Motor neuron (in vitro differentiated cells): ENCODE results near the gene SLC2A9. TPM values are rescaled to one million over a fixed set of nuclear protein-coding genes. Genes with fewer than 3 reads are reported as not detected.
"Not testable (repeated sequence)": the region's sequence is repeated elsewhere in the genome, so short reads cannot be mapped to it uniquely, and the experiment has no call there.

Experiments
- ATAC-seq, 8 experiments: fragments of 200-7000 bp; cut with Tn5 transposase; replicated peaks in 6 of 8; 2 replicates each; pipeline ENCODE4 v1.8.0; 2021; ENCODE audit warnings: mild to moderate bottlenecking in 8 of 8, moderate library complexity in 8 of 8
- H3K27ac ChIP-seq, 2 donors: fragments of 250-450 bp; sonication (Bioruptor Pico); 2 replicates each; pipeline ENCODE4 v1.9.0; 2021; ENCODE audit warnings: antibody characterized with exemption in 2 of 2, mild to moderate bottlenecking in 2 of 2, moderate library complexity in 1 of 2
- H3K4me1 ChIP-seq, 2 donors: fragments of 250-450 bp; sonication (Bioruptor Pico); replicated peaks in 1 of 2; 2 replicates each; pipeline ENCODE4 v1.6.1; 2021; ENCODE audit warnings: antibody characterized with exemption in 2 of 2, mild to moderate bottlenecking in 2 of 2, moderate library complexity in 1 of 2
- H3K4me3 ChIP-seq, 5 donors: fragments of 250-450 bp; sonication (Bioruptor Pico); 2 replicates each; pipeline ENCODE4 v1.9.0; 2021; ENCODE audit warnings: antibody characterized with exemption in 5 of 5, mild to moderate bottlenecking in 5 of 5, moderate library complexity in 4 of 5
- WGBS, 10 experiments: fragments of 450-650 bp; shearing (Covaris generic); methylation state at CpG; one replicate each; pipeline ENCODE4 v1.0.0; 2022; 5-methylcytosine and 5-hydroxymethylcytosine counted together
- in situ Hi-C, 9 experiments: fragments of 400-800 bp; cut with MboI; loops; one replicate each; pipeline ENCODE4 v1.15.0; 2021; ENCODE audit warnings: low sequenced_read_pairs in 9 of 9, low pct_unique_long_range_greater_than_20kb in 2 of 9; ENCODE audit not compliant: unreplicated experiment in 9 of 9
- total RNA-seq, 8 experiments: library from RNA; unstranded; fragments of 300-600 nt; gene quantifications; 2 replicates each; pipeline versions ENCODE4 v1.2.3 to v1.2.4, GENCODE V29; 2022

Gene SLC2A9
- total RNA-seq, 8 experiments from 2014 or later: 0.21 to 4.4 (median 1.3) TPM

DNA sequence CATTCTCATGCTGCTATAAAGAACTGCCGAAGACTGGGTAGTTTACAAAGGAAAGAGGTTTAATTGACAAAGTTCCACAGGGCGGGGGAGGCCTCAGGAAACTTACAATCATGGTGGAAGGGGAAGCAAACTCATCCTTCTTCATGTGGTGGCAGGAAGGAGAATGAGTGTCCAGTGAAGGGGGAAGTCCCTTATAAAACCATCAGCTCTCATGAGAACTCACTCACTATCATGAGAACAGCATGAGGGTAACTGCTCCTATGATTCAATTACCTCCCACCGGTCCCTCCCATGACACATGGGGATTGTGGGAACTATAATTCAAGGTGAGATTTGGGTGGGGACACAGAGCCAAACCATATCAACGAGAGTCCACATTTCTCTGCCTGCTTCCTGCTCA, 120.7 kb downstream of the SLC2A9 start:
- WGBS, 10 experiments: 20 to 100% (median 90%) methylated on average over 1 to 4 of the region's 4 CpGs; no CpG with 5 or more reads in 3 of the 10 experiments
- H3K4me3 ChIP-seq, ATAC-seq, H3K27ac ChIP-seq: not testable (repeated sequence)
- in situ Hi-C loops: loop anchor here in 1 of 9 experiments (25.0 kb wide), 1 partner anchor 112 kb away; the partner anchor contains the start of gene SLC2A9
- peaks cover 8 to 16% of the 10 kb centered on the region in 2 donors for H3K4me1 ChIP-seq

DNA sequence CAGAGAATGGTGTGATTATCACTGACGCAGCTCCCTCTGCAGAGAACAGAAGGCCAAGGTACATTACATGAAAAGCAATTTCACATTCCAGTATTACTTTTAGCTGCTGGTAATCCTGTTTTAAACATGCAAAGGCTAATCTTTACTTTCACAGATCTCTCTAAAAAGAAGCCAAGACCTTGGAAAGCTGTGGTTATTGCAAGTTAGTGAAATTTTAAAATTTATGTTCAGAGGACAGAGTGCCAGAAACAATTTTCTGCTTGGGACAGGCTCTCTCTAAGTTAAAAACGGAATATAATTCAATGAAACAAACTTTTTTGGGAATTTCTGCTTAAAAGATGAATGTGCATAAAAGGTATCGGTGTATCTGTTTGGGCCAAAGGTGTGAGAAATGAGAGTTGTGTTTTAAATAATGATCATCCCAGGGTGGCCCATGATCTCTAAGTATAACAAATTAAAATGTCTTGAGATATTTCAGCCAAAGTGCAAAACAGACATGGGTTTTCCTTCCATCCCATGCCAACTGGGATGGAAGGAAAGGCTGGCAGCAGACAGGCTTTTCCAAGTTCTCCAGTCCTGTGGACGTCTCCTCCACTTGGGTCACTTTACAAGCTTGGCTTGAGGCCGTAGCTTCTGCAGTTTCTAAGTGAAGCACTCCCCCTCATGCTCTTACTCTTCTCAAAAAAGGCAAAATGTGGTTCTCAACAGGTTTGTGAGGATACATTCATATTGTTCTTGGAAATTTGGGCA, 121.8 kb downstream of the SLC2A9 start:
- H3K27ac ChIP-seq: no peak overlapping the region
- H3K4me1 ChIP-seq: peaks cover 8 to 16% of the 10 kb centered on the region in 2 donors
- 33 to 87% (median 67%) methylated on average over 2 to 5 of the region's 5 CpGs for WGBS, 10 experiments
- H3K4me3 ChIP-seq: no peak overlapping the region
- ATAC-seq: peak in 1 of 8 experiments; percentile 2
- in situ Hi-C loops: loop anchor here in 1 of 9 experiments (10.0 to 25.0 kb wide), 2 partner anchors 113 to 135 kb away; partner anchors contain the start of gene SLC2A9

DNA sequence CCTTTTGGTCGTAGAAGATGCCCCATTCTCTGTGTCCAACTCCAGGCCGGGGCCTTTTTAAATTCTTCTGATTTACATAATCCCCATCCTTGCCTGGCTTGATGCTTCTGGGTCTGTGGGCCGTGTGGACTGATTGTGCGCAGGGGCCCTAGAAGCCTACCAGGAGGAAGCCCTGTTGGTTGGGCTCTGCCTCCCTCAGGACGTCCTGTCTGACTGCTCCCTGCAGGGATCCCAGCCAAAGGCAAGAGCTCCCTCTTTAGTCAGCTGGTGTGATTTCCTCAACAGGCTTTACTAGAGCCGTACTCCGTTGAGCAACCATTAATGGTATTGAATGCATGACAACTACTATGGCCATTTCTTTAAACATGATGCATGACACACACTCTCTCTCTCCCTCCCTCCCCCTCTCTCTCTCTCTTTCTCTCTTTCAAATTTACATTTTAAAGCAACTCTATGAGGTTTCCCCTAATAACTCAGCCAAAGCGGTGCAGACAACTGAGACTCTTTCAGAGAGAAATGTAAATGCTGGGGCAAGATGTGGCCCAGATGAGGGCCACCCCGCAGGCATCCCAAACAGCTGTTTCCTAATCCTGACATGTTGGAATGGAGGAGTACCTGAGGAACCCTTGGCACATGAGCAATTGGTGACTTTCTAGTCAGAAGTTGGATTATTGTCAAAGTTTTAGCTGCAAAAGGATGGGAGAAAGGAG, 122.5 kb downstream of the SLC2A9 start:
- Histone ChIP-seq H3K4me1 (peaks cover 8 to 16% of the 10 kb centered on the region in 2 donors), H3K27ac (no peak overlapping the region), H3K4me3 (no peak overlapping the region)
- ATAC-seq: peak; percentile 82 to 99 (median 97)
- WGBS, 10 experiments: 0 to 39% (median 26%) methylated on average over 1 to 7 of the region's 9 CpGs; no CpG with 5 or more reads in 3 of the 10 experiments
- in situ Hi-C loops: loop anchor here in 1 of 9 experiments (10.0 kb wide), 1 partner anchor 134 kb away; no protein-coding TSS in a partner anchor

DNA sequence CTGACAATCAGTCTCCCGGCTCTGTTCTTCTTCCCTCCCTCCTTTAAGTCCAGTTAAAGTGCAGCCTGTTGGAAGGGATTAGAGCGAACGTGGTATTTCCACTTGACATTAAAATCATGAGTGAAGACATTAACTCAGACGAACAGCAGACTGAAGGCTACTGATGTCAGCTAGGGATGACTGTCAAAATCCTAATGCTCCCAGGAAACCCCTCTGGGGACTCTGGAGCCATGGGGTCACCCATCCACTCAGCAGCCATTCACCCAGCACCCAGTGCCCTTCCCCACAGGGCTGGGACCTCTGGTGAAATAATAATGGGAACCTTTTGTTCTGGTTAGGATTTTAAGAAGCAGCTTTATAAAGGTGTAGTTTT, 126.0 kb downstream of the SLC2A9 start:
- in situ Hi-C loops: loop anchor here in 1 of 9 experiments (10.0 kb wide), 1 partner anchor 131 kb away; no protein-coding TSS in a partner anchor
- Histone ChIP-seq H3K27ac (no peak overlapping the region), H3K4me3 (no peak overlapping the region), H3K4me1 (peaks cover 3 to 7% of the 10 kb centered on the region in 2 donors)
- ATAC-seq: no peak
- 9 to 67% (median 45%) methylated on average over 1 to 4 of the region's 4 CpGs; no CpG with 5 or more reads in 3 of the 10 experiments for WGBS, 10 experiments

DNA sequence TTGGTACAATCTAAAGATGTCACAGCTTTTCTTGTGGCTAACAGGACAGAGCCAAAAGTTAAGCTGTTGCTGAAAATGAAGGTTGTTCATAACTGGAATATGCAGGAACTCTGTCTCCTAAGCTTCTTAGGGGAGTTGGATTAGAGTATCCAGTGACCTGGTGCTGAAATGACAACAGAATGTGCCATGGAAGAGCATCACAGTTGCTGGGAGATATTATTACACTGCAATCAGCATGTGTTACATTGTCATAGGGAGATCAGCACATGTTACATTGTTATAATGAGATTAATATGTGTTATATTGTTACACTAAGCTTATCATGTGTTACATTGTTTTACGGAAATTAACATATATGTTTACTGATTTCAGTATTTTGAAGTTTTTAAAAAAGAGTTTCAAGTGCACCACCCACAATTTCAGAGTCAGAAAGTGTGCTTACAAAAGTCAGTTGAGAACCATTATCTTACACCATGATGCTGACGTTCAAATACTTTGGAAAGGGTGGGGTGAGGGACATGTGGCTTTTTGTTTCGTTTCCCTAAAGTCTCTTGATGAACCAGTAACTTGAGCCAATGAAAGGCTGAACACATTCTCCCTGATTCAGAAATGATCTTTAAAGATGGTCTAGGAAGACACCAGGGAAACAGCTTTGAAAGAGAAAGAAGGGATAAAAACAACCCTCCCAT, 126.5 kb downstream of the SLC2A9 start:
- WGBS, 10 experiments: 0 to 78% (median 68%) methylated on average over 1 to 3 of the region's 3 CpGs

DNA sequence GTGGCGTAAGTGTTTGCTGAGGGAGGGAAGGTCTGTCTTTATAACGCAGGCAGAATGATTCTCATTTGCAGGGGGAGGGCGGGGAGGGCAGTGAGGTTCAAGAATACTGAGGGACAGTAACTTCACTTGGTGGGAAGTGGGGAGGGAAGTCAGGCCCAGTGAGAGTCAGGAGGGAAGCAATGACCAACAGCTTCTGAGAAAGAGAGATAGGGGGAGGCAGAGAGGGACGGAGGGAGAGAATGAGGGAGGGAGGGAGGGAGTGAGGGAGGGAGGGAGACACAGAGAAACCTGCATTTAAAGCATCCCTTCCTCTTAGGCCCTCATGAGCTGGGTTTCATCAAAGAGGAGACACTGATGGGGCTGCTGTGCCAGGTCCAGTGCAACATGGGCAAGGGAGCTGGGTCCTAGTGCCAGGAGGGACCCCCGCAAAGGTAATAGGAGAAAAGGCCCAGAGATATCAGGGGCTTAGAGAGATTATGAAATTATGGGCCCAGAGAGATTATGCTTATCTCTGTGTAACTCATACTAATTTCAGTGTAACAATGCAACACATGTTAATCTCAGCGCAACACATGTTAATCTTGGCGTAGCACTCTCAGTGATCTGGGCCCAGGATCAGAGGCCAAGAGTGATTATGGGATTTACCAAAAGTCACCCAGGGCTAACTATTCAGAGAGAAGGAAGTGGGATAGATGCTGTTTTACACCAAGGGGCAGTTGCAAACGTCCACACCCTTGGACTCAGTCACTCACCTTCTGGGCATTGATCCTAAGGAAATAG, 127.8 kb downstream of the SLC2A9 start:
- Histone ChIP-seq H3K4me3 (no peak overlapping the region), H3K4me1 (peaks cover 3% of the 10 kb centered on the region in 2 donors), H3K27ac (no peak overlapping the region)
- 21 to 100% (median 88%) methylated on average over 1 to 4 of the region's 8 CpGs; no CpG with 5 or more reads in 4 of the 10 experiments for WGBS, 10 experiments
- in situ Hi-C loops: loop anchor here in 1 of 9 experiments (10.0 kb wide), 1 partner anchor 129 kb away; no protein-coding TSS in a partner anchor
- no peak for ATAC-seq

More for the DNA sequence above, 126.5 kb downstream of the SLC2A9 start:
- H3K27ac ChIP-seq: no peak overlapping the region
- H3K4me3 ChIP-seq: no peak overlapping the region
- in situ Hi-C loops: loop anchor here in 1 of 9 experiments (10.0 kb wide), 1 partner anchor 130 kb away; no protein-coding TSS in a partner anchor
- H3K4me1 ChIP-seq: peaks cover 3 to 7% of the 10 kb centered on the region in 2 donors
- peak in 3 of 8 experiments; percentile 26 to 66 (median 33) for ATAC-seq

DNA sequence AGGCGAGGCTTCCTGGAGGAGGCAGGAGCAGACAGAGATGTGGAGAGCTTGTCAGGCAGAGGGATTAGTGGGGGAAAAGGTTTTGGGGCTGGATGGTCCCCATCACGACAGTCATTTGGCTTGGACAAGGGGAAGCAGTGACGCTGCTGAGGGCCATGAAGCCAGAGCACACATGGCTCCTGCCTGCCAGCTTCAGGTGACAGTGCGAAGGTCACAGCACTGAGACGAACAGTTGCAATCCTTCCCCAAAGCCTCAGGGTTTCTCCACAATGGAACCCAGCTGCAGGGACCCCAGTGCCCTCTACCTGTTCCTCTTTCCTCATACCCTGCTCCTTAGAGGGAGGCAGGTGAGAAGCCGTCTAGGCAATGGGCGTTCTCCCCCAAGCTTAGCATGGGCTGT, 129.6 kb downstream of the SLC2A9 start:
- in situ Hi-C loops: loop anchor here in 1 of 9 experiments (10.0 kb wide), 1 partner anchor 127 kb away; no protein-coding TSS in a partner anchor

DNA sequence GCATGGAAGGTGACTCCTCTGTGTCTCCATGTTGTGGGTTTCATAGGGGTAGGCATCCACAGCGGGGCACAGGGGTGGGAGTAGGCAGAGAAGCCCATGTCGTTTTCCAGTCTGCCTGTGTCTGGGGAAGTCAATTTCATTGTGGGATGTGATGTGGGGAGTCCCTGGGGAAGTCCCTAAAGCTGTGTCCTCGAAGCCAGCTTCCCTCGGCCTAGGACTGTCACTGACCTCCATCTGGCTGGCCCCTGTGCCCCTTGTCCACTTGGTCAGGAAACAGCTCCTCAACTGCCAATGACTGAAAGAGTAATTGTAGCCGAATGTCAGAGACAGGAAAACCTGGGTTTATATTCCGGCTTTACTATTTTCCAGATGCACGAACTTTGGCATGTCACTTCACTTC, 130.2 kb downstream of the SLC2A9 start:
- no peaks in the 10 kb centered on the region for H3K4me1 ChIP-seq
- whole genome bisulfite sequencing, 10 experiments: 0 to 100% (median 81%) methylated on average over 1 to 4 of the region's 7 CpGs; no CpG with 5 or more reads in 2 of the 10 experiments
- no peak for ATAC-seq
- in situ Hi-C loops: loop anchor here in 1 of 9 experiments (10.0 kb wide), 1 partner anchor 126 kb away; no protein-coding TSS in a partner anchor
- H3K27ac ChIP-seq: no peak overlapping the region
- H3K4me3 ChIP-seq: no peak overlapping the region

More for the DNA sequence above, 129.6 kb downstream of the SLC2A9 start:
- no peak for ATAC-seq
- 52 to 93% (median 60%) methylated on average over 1 to 3 of the region's 7 CpGs; no CpG with 5 or more reads in 5 of the 10 experiments for WGBS, 10 experiments
- Histone ChIP-seq H3K27ac (no peak overlapping the region), H3K4me3 (no peak overlapping the region), H3K4me1 (no peaks in the 10 kb centered on the region)

DNA sequence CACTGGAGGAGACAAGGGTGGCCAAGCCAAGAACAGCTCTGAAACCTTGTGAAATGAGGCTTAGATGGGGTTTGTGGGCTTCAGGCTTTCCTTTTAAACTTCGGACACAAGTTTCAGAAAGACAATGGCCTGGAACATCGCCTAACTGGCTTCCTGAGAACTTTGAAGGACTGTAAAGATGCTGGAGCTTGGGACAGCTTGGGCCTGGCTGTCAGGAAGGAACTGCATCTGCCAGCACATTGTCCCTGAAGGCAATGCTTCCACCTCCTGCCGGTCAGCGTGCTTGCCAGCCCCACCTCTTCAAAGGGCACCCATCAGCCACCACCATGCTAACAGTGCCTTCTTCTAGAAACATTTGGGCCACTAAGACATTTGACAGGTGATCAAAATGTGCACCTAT, 132.0 kb downstream of the SLC2A9 start:
- no peaks in the 10 kb centered on the region for H3K4me1 ChIP-seq
- H3K4me3 ChIP-seq: no peak overlapping the region
- no peak for ATAC-seq
- in situ Hi-C loops: no loop called here
- no peak overlapping the region for H3K27ac ChIP-seq
- WGBS, 10 experiments: 30 to 80% (median 55%) methylated on average over 1 to 2 of the region's 4 CpGs; no CpG with 5 or more reads in 6 of the 10 experiments

DNA sequence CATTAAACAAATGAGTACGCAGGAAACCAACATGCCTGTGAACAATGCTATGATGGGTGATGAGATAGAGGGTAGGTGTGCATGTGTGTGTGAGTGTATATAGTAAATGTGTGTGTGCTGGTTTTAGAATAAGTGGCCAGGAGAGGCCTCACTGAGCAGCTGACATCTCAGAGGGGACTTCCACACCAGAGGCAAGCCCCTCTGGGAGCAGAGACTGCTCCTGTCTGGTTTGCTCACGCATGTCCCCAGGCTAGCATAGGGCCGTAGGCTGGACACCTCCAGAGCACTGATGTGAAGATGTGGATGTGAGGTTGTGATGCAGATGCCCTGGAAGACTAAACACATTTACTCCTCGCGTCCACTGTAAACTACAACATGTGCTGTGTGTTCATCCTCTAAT, 135.3 kb downstream of the SLC2A9 start:
- H3K4me3 ChIP-seq: no peak overlapping the region
- in situ Hi-C loops: no loop called here
- peak in 5 of 8 experiments; percentile 13 to 88 (median 73) for ATAC-seq
- no peak overlapping the region for H3K27ac ChIP-seq
- WGBS, 10 experiments: 82 to 100% (median 97%) methylated on average over 3 to 5 of the region's 5 CpGs; no CpG with 5 or more reads in 7 of the 10 experiments
- H3K4me1 ChIP-seq: no peaks in the 10 kb centered on the region

DNA sequence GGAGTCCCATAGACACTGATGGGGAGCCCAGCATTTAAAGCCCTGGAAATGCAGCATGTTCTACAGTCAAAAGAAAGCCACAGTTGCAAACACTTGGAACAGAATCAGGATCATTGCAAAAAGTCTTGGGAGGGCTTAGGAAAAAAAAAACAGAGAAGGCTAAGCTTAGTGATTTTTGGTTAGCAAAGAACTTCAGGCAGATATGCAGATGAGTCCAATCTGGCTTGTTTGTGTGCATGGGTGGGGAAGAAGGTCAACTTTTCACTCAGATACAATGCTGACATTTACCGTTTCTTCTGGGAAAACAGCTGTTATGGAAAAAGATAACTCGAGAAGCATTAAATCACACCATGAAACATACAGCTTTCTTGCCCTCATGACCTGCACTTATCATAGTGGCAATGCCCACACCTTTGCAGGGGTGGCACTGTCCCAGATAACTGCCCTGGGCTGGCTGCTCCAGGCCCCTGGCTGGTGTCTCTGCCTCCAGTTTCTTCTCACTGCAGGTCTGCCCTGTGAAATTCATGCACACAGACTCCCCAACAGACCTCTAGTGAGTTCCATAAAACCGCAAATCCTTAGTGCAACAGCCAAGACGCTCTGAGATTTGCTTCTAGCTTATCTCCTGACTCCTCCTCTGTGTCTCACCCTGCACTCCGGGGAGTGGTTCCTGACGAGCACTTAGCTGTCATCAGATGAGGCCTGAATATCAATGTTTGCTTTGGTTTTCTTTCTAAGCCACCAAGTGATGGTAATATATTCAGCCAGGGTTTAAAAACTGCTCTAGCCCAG, 140.7 kb downstream of the SLC2A9 start:
- in situ Hi-C loops: no loop called here
- Histone ChIP-seq H3K4me3 (no peak overlapping the region), H3K4me1 (no peaks in the 10 kb centered on the region), H3K27ac (no peak overlapping the region)
- 9 to 100% (median 61%) methylated on average over 2 to 6 of the region's 6 CpGs; no CpG with 5 or more reads in 3 of the 10 experiments for WGBS, 10 experiments
- ATAC-seq: peak in 3 of 8 experiments; percentile 56 to 88 (median 87)
